Measurements from ENCODE around the gene CFAP74.

The CFAP74 gene

GRCh38 chr1:2039251-2039650, 35.7 kb upstream of the CFAP74 start:
- DNase-seq, result no peak

GRCh38 chr1:2038229-2038628, 34.6 kb upstream of the CFAP74 start:
- DNase-seq, result no peak

DNA sequence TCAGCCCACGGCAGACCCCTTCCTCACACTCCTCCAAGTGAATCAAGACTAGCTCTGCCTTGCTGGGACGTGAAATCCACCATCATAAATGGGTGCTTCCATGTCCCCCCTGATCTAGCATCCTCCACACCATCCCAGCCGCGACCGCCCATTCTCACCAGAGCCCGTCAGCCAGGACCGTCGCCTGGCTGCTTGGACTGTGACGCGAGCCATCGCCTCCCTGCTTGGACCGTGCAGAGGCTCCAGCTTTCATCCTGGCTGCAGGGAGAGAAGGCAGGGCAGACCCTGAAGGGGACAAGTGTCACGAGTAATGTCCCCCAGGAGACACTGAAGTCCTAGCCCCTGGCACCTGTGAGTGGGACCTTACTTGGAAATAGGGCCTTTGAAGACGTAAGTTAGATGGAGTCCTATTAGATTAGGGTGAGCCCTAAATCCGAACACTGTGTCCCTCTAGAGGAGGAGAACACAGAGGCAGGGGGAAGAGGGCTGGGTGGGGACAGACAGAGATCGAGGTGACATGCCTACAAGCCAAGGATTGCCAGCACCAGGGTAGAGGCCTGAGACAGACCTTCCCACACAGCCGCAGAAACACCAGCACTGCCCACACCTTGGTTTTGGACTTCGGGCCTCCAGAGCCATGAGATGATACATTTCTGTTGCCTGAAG, 33.9 kb upstream of the CFAP74 start:
- no peak for DNase-seq

GRCh38 chr1:2036287-2036686, 32.7 kb upstream of the CFAP74 start:
- DNase-seq, result no peak

DNA sequence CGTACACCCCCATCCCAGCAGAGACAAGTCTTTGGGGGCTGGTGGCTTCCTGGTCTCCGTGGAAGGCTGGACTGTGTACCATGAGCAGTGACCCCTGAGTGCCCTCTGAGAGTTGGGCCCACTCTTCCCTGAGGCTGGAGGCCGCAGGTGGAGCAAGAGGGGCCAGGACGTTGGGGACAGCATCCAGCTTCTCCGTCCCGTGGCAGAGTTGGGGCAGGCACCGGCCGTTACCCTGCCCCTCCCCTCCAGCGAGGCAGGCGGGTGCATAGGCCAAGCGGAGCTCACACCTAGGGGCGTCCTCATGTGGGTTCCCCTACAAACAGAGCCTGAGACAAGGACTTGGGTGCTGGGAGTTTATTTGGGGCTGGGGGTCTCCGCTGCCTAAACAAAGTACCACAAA, 29.6 kb upstream of the CFAP74 start:
- no peak for DNase-seq

- no peak for DNase-seq
Measured at GRCh38 chr1:2032737-2033136, 29.2 kb upstream of the CFAP74 start.

DNA sequence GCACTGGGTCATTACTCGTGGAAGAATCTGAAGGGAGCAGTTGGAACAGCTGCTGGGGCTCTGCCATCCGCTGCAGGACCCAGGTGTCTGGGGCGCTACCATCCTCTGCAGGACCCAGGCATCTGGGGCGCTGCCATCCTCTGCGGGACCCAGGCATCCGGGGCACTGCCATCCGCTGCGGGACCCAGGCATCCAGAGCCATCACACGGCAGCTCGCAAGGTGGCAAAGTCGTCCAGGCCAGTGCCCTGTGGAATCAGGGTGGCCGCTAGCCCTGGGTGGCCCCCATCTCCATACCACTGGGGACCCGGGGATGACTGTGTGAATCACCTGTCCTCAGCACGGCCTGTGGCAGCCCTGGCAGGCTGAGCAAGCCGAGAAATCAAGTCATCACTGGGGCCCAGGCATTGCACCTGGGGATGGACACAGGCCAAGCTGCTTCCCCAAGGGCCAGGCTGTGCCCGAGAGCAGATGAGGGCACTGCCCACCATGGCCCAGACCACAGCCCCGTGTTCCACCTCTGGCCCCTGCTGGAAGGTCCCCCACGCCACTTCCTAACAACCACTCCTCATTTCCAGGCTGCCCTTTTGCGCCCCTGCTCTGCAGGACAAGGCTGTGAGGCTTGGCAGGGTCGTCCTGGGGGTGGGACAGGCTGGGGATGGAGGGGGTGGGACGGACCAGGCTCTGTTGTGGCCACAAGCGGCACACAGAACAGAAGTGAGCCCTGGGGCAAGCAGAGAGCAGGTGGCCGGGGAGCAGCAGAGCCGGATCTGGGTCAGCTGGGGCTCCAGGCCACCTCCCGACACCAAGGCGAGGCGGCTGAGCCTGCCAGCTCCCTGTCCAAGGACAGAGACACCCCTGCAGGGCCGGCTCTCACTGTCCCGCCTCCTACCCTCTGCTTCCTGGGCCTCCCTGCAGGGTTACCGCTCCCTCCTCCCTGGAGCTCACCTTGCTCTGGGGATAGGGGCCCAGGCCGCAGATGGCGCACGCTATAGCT, 28.3 kb upstream of the CFAP74 start:
- no peak for DNase-seq

DNA sequence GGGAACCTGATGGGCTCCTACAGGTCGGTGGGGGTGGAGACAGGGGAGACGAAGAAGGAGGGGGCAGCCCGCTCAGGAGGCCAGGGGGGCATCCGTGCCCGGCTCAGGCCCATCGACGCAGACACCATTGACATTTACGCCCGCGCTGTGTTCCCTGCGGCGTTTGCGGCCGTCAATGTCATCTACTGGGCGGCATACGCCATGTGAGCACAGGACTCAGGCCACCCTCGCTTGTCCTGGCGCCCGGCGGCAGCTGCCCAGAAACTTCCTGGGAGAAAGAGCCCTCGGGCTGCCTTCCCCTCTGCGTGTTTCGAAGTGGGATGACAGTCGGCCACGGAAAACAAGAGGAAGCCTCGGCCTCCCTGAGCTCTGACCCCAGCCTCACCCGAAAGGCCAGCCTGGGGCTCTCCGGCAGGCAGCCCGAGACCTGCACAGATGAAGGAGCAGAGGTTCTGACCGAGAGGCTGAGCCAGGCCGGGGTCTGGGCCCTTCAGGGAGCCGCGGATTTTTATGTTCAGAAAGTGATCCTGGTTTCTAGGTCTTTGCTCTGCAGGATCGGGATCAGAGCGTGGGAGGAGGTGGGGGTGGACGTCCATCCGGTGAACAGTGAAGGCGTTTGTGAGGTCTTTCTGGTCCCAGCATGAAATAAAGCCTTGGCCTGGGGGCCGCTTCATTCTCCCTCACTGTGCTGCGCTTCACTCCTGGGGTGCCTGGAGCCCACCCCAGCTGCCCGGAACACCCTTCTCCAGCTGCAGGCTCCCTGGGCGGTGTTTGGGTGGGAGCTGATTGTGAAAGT, 26.7 kb upstream of the CFAP74 start:
- DNase-seq, result no peak

DNA sequence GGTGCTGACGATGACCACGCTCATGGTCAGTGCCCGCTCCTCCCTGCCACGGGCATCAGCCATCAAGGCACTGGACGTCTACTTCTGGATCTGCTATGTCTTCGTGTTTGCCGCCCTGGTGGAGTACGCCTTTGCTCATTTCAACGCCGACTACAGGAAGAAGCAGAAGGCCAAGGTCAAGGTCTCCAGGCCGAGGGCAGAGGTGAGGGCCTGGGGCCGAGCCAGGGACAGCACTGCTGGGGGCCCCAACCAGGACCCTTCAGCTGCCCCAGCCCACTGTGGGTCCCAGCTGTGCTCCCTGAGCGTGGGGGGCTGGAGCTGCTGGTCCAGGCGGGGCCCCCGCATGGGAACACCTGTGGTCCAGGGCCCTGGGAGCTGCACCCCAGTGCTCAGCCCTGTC, 26.0 kb upstream of the CFAP74 start:
- DNase-seq, result no peak

DNA sequence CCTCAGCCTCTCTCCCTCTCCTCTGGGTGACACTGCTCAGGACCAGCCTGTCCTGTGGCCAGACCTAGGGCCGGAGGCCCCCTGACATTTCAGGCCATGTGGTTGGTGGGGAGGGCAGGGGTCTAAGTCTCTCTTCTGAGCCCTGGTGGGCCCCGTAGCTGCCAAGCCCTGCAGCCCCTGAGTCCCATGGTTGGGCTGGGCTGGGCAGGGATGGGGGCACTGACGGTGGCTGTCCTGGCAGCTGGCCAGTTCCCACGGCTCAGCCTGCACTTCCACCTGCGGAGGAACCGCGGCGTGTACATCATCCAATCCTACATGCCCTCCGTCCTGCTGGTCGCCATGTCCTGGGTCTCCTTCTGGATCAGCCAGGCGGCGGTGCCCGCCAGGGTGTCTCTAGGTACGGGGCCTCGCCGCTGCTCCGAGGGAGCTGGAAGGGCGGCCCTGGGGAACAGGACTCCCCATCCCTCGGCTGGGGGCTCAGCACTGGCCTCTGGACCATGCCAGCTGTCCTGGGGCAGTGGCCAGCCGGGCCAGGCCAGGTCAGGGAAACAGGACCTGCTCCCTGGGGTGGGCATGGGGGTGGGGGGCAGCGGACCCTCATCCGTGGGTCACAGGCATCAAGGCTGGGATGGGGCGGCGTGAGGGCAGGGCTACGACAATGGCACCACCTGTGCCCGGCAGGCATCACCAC, 25.4 kb upstream of the CFAP74 start:
- DNase-seq, result no peak

DNA sequence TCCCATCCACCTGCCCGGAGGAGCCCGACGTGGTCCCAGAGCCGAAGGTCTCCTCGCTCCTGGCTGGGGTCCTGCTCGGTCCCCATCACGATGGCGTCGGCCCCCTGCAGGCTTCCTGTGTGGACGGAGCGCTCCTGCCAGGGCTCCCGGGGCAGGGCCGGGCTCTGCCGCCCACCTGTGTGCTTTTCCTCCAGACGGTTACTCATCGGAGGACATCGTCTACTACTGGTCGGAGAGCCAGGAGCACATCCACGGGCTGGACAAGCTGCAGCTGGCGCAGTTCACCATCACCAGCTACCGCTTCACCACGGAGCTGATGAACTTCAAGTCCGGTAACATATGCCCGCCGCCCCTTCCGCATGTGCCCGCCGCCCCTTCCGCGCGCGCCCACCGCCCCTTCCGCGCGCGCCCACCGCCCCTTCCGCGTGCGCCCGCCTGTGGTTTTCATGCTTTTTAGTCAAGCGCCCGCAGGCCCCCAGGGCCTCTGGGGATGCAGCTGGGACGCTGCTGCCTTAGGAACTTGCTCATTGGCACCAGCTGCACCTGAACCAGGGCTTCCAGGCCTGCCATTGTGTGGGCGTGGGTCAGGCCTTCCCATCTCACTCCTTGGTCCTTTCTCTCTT, 24.5 kb upstream of the CFAP74 start:
- no peak for DNase-seq

GRCh38 chr1:2025491-2025981, 21.9 kb upstream of the CFAP74 start:
- DNase-seq, result no peak

DNA sequence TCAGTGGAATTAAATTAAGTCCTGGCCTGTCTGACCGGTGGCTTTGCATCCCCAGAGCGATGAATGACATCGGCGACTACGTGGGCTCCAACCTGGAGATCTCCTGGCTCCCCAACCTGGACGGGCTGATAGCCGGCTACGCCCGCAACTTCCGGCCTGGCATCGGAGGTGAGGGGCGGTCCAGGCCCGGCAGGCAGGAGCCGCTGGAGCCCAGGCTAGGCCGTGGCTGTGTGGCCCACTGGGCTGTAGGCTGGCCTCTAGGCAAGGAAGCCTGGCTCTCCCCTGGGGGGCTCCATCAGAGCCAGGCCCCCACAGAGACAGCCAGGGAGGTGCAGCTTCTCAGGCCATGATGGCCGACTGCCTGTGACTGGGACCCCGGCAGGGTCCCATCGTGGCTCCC, 21.3 kb upstream of the CFAP74 start:
- no peak for DNase-seq

GRCh38 chr1:2024451-2024850, 20.9 kb upstream of the CFAP74 start:
- DNase-seq, result no peak

DNA sequence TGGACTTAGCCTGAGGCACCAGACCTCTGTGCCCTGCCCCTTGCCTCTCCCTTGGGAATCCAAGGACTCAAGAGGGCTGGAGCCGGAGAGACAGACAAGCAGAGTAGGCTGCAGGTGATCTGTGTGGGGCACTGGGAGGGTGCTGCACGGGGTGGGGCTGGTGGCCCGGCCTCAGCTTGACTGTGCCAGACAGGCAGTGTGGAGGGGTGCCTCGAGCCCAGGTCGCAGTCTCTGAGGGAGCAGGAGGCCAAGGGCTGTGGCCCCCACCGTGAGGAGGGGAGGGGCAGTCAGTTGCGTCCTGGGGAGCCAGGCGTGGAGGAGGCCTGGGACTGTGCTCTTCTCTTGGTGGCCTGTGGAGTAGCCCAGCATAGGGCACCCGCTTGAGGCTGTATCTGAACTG, 19.6 kb upstream of the CFAP74 start:
- no peak for DNase-seq

GRCh38 chr1:2022063-2022770, 18.6 kb upstream of the CFAP74 start:
- no peak for DNase-seq

DNA sequence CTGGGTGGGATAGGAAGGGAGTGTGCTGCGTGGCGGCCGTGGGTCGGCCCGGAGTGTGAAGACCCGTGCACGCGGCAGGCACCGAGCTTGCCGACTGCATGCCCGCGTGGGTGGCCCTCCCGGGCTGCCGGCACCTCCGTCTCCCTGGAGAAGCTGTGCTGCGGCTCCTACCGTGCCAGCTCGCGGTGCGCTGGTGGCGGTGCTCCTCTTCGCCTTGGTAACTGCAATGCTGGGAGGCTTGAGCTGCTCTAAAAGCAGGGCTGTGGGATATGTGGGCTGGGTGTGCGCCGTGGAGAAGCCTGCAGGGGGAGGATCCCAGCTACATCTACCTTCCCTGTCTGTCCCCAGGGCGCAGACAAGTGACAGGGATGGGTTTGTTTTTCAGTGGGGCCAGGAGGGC, 18.0 kb upstream of the CFAP74 start:
- DNase-seq, result no peak

GRCh38 chr1:2020310-2020655, 16.7 kb upstream of the CFAP74 start:
- DNase-seq, result no peak

DNA sequence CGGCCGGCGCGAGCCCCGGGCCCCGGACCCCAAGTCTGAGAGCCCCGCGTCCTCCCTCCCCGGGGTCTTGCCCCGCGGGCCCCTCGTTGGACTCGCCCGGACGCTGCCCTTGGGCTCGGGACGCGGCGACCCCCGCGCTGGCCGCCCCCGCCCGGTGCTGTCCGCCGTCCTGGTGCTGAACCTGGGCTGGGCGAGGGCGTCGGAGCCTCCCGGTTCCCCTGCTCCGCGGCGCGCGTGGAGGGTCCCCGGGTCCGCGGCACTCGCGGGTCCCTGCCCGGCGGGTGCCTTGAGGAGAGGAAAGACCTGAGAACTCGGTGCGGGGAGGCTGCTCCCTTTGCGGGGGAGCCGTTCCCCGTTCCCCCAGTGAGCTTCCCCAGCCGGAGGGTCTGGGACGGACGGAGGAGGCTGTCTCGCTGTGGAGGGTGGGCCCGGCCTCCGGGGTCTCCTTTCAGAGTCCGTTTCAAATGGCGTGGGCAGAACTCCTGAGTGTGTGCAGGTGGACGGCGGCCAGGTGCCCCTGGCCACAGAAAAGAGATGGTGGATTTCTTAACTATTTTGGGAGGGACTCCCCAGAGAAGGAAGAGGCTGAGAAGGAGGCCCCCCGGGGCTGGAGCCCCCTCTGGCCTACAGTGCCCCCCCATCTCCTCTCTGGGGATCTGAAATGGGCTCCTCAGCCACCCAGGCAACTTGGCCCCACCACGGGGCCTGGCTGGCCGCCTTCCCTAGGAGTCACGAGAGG, 16.2 kb upstream of the CFAP74 start:
- DNase-seq, result no peak

DNA sequence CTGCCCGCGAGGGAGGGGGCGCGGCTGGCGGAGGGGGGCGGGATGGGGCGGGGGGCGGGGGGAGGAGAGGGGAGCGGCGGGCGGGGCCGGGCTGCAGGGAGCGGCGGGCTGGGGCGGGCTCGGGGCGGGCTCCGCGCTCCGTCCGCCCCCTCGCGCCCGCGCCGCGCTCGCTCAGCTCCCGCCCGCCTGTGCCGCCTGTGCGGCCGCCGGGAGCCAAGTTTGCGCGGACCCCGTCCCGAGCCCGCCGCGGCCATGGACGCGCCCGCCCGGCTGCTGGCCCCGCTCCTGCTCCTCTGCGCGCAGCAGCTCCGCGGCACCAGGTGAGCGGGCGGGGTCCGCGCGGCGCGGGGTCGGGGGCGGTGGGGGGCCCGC, 15.6 kb upstream of the CFAP74 start, which contains the start of gene GABRD:
TSS of gene GABRD (plus strand) at position 174 of the 372 bp plus-strand sequence. CDS start at position 253, 79 bp downstream.
- DNase-seq, result no peak
